Activated naive CD8-positive, alpha-beta T cell (primary cell): ENCODE measurements around the gene NUDT8.
A peak's percentile ranks its signal among the peaks of the same experiment; 100 is the strongest.

Source experiments
- H3K27ac Mint-ChIP-seq: one replicate; pipeline ENCODE4 v1.8.0; 2021; ENCODE audit warnings: mixed read lengths
- H3K27me3 Mint-ChIP-seq: one replicate; pipeline ENCODE4 v1.8.0; 2021; ENCODE audit warnings: mixed read lengths
- H3K36me3 Mint-ChIP-seq: one replicate; pipeline ENCODE4 v1.8.0; 2021; ENCODE audit warnings: mixed read lengths
- H3K4me1 Mint-ChIP-seq: one replicate; pipeline ENCODE4 v1.8.0; 2021; ENCODE audit warnings: low read depth, mixed read lengths
- H3K4me3 Mint-ChIP-seq: one replicate; pipeline ENCODE4 v1.8.0; 2021; ENCODE audit warnings: mild to moderate bottlenecking, mixed read lengths
- H3K9me3 Mint-ChIP-seq: one replicate; pipeline ENCODE4 v1.8.0; 2021; ENCODE audit warnings: low read depth, mixed read lengths

The NUDT8 gene

DNA sequence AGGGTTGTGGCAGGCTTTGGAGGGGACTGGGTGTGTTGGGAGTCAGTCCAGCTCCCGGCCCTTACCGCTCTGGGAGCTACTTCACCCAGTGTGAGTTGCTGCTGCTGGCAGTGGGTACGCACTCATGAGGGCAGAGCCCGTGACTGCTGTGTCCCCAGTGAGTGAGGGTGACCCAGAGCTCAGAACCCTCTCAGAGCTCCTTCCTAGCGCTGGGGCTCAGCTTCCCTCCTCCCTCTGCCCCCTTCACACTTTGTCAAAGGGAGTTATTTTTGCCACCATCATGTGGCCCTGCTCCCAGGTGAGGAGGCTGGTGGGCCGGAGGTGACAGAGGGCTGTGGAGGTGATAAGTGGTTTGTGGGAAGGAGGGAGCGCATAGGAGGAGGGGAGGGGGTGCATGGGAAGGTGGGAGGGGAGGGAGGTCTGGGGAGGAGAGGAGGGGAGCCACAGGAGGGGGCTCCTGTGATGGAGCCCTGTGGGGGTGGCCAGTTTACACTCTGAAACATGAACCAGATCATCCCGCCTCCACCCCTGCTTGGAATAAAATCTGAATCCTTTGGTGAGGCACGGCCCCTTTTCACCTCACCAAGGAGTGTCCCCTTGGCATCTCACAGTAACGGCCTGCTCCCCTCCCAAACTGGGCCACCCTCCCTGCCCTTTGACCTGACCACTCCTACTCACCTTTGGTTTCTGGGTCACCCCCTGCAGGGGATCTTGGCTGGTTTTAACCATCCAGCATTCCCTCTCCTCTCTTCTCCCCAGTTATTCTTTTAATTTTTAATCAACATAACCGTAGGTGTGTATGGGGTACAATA, 13.1 kb downstream of the NUDT8 start:
- H3K27me3 Mint-ChIP-seq: no peaks in the 10 kb centered on the region
- H3K4me3 Mint-ChIP-seq: peak overlapping the region; percentile 58
- peaks cover 24% of the 10 kb centered on the region for H3K4me1 Mint-ChIP-seq
- no peaks in the 10 kb centered on the region for H3K36me3 Mint-ChIP-seq
- peak overlapping the region; percentile 61 for H3K27ac Mint-ChIP-seq
- H3K9me3 Mint-ChIP-seq: no peaks in the 10 kb centered on the region

DNA sequence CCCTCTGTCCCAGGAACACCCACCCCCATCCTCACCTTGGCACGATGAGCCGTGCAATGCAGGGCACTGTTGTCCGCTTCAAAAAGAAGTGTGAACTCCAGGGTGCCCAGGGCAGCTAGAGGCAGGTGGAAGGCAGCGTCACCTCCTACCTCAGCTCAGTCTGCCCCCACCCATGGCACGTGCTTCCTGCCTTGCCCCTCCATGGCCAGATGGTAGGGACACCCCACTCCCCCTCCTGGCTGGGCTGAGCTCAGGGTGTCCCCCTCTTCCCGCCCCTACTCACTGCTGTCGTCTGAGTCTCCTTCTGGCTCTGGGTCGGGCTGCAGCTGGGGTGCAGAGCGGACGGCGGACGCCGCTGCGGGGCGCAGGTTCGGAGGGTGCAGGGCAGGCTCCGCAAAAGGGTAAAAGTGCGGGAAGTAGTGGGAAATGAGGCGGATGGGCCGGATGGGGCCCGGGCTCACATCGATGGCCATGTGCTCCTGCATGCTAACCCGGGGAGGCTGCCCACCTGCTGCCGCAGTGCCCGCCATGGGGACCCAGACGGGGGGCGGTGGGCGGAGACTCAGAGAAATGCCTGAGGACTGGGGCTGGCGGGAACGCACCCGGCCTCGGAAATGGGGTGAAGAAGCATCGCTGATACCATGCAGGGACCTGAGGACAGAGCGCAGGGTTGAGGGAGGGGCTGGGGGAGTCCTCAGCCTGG, 13.9 kb downstream of the NUDT8 start:
- no peaks in the 10 kb centered on the region for H3K9me3 Mint-ChIP-seq
- no peaks in the 10 kb centered on the region for H3K36me3 Mint-ChIP-seq
- no peaks in the 10 kb centered on the region for H3K27me3 Mint-ChIP-seq
- H3K27ac Mint-ChIP-seq: peak overlapping the region; percentile 97
- peak overlapping the region; percentile 58 for H3K4me3 Mint-ChIP-seq
- peaks cover 24% of the 10 kb centered on the region for H3K4me1 Mint-ChIP-seq

DNA sequence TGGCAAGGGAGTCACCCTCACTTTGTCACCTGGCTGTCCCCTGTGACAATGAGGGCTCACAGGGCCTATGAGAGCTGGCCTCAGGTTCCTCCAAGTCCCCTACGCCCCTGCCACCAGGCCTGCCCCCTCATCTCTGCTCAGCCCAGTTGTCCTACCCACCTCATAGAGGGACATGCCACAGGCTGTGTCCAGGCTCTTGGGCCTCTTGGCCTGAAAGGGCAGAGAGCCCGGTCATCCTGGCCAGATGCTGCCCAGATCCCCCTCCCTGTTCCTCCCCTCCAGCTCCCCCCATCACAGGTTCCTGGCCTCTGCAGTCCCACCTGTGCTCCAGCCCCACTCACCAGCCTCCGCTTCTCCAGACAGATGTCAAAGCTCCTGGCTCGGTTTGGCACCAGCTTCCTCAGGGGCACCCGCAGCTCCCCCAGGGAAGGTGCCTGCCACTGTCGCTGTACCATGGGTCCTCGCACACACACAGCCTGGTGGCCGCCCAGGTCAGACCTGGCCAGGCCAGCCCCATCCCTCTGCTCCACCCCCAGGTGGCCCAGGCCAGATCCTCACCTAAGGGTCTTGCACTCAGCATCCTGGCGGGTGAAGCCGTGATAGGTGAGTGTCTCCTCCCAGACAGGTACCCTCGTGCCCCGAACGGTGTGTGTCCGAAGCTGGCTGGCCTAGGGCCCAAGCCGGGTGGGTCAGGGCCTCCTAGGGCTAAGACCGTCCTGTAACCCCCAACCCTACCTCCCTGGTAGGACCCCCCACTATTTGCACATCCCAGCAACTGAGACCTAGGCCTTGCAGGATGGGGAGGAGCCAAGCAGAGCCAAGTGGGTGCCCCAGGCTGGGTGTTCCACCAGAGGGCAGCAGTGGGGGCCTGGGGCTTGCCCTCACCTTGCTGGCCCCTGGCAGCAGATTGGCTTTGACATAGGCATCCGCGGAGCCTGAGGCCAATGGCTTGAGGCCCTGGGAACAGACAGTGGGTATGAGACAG, 14.7 kb downstream of the NUDT8 start:
- H3K27ac Mint-ChIP-seq: peak overlapping the region; percentile 97
- H3K9me3 Mint-ChIP-seq: no peaks in the 10 kb centered on the region
- H3K36me3 Mint-ChIP-seq: no peaks in the 10 kb centered on the region
- peaks cover 24% of the 10 kb centered on the region for H3K4me1 Mint-ChIP-seq
- H3K27me3 Mint-ChIP-seq: no peaks in the 10 kb centered on the region
- H3K4me3 Mint-ChIP-seq: peak overlapping the region; percentile 79

DNA sequence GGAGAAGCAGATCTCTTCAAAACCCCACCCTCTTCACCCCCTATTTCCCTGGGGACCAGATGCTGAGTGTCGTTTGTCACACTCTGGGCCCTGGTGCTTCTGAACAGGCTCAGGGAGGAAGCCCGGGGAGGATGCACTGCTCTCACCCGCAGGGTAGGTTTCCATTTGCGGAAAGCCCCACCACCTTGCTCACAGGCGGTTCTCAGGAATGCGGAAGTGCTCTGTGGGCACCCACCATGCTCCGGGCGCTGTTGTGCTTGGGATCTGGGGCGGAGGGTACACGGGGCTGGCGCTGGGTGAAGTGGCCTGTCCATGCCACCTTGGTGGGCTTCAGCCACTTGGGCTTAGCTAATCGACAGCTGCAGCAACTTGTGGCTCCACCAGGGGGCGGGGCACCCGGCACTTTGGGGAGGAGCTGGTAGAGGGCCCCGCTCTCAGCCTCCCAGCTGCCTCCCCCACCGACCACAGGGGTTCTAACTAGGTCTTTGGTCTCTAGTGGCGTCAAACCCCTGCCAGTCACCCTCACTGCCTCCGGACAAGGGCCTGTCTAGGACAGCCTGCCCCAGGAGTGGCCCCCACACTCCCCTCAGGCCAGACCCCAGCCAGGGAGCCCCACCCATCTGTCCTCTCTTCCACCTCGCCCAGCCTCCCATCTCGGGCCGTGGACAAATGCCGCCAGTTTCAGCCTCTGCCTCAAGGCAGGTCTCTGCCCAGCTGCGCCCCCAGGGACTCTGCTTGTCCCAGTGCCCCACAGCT, 15.6 kb downstream of the NUDT8 start:
- peaks cover 24% of the 10 kb centered on the region for H3K4me1 Mint-ChIP-seq
- H3K4me3 Mint-ChIP-seq: peak overlapping the region; percentile 79
- H3K27ac Mint-ChIP-seq: peak overlapping the region; percentile 97
- no peaks in the 10 kb centered on the region for H3K9me3 Mint-ChIP-seq
- no peaks in the 10 kb centered on the region for H3K36me3 Mint-ChIP-seq
- H3K27me3 Mint-ChIP-seq: no peaks in the 10 kb centered on the region

GRCh38 chr11:67613313-67613959, 16.3 kb downstream of the NUDT8 start:
- no peaks in the 10 kb centered on the region for H3K9me3 Mint-ChIP-seq
- H3K4me1 Mint-ChIP-seq: peaks cover 28% of the 10 kb centered on the region
- H3K36me3 Mint-ChIP-seq: no peaks in the 10 kb centered on the region
- peak overlapping the region; percentile 97 for H3K27ac Mint-ChIP-seq
- H3K27me3 Mint-ChIP-seq: no peaks in the 10 kb centered on the region
- peak overlapping the region; percentile 79 for H3K4me3 Mint-ChIP-seq

DNA sequence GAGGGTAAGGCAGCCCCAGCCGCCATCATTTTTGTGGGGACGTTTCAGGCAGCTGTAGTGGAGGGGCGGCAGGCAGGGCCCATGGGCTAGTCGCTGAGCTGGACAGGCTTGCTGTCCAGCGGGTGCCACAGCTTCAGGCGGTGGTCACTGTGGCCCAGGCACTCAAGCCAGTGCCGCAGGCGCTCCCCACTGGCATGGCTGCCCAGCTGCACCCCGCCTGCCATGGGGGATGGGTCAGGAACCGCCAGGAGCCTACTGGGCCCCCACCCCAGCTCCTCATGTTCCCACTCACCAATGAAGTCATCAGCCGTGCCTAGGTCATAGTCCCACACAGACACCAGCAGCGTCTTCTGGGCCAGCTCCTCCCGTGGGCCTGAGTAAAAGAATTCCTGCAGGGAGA, 17.0 kb downstream of the NUDT8 start:
- no peaks in the 10 kb centered on the region for H3K36me3 Mint-ChIP-seq
- H3K27ac Mint-ChIP-seq: peak overlapping the region; percentile 97
- no peak overlapping the region for H3K4me3 Mint-ChIP-seq
- no peaks in the 10 kb centered on the region for H3K27me3 Mint-ChIP-seq
- H3K4me1 Mint-ChIP-seq: peaks cover 34% of the 10 kb centered on the region
- H3K9me3 Mint-ChIP-seq: no peaks in the 10 kb centered on the region

DNA sequence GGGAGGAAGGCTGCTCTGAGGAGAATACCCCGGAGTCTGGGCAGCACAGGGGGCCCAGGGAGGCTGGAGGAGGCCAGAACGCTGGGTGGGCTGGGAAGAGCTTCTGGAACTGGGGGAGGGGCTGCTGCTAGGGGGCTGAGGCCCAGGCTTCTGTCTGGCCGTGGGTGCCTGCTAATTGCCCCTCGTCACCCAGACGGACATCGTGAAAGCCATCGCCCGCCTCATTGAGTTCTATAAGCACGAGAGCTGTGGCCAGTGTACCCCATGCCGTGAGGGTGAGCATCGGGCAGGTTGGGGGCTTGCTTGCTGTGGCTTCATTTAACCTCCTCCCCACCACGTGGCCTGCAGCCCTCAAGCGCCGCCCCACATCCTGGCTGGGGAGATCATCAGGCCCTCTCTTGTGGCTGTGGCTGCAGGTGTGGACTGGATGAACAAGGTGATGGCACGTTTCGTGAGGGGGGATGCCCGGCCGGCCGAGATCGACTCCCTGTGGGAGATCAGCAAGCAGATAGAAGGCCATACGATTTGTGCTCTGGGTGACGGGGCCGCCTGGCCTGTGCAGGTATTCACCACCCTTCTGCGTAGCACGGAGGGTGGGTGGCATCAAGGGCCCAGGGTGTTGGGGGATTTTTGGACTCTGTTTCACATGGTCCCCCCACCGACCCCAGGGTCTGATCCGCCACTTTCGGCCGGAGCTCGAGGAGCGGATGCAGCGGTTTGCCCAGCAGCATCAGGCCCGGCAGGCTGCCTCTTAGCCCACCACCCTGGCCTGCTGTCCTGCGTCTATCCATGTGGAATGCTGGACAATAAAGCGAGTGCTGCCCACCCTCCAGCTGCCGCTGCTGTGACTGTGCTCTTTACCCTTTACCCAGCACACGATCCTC, 17.8 kb downstream of the NUDT8 start:
- Mint-ChIP-seq H3K4me1 (peaks cover 35% of the 10 kb centered on the region), H3K27me3 (no peaks in the 10 kb centered on the region), H3K9me3 (no peaks in the 10 kb centered on the region), H3K36me3 (no peaks in the 10 kb centered on the region), H3K4me3 (no peak overlapping the region), H3K27ac (peak overlapping the region; percentile 16)

DNA sequence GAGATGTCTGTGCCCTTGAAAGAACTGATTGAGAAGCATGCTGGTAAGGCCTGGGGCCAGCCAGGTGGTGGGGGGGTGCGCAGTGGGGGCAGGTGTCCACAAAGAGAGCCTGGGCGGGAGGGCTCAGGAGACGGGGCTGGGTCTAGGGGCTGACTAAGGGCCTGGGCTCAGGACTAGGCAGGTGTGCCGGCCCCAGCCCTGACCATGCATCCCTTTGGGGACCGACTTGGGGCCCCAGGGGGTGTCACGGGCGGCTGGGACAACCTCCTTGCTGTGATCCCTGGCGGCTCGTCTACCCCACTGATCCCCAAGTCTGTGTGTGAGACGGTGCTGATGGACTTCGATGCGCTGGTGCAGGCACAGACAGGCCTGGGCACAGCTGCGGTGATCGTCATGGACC, 18.6 kb downstream of the NUDT8 start:
- H3K27me3 Mint-ChIP-seq: no peaks in the 10 kb centered on the region
- H3K9me3 Mint-ChIP-seq: no peaks in the 10 kb centered on the region
- no peak overlapping the region for H3K27ac Mint-ChIP-seq
- no peak overlapping the region for H3K4me3 Mint-ChIP-seq
- H3K36me3 Mint-ChIP-seq: no peaks in the 10 kb centered on the region
- H3K4me1 Mint-ChIP-seq: peaks cover 36% of the 10 kb centered on the region

- H3K27ac Mint-ChIP-seq: peak overlapping the region; percentile 22
Measured at GRCh38 chr11:67610302-67610868, 19.4 kb downstream of the NUDT8 start.

GRCh38 chr11:67609316-67609715, 20.4 kb downstream of the NUDT8 start:
- Mint-ChIP-seq H3K27me3 (no peaks in the 10 kb centered on the region), H3K4me1 (peaks cover 32% of the 10 kb centered on the region), H3K27ac (no peak overlapping the region), H3K9me3 (no peaks in the 10 kb centered on the region), H3K36me3 (no peaks in the 10 kb centered on the region), H3K4me3 (peak overlapping the region; percentile 35)

More at GRCh38 chr11:67610302-67610868, 19.4 kb downstream of the NUDT8 start:
- H3K9me3 Mint-ChIP-seq: no peaks in the 10 kb centered on the region
- no peak overlapping the region for H3K4me3 Mint-ChIP-seq
- H3K36me3 Mint-ChIP-seq: no peaks in the 10 kb centered on the region
- H3K27me3 Mint-ChIP-seq: no peaks in the 10 kb centered on the region
- peaks cover 40% of the 10 kb centered on the region for H3K4me1 Mint-ChIP-seq

DNA sequence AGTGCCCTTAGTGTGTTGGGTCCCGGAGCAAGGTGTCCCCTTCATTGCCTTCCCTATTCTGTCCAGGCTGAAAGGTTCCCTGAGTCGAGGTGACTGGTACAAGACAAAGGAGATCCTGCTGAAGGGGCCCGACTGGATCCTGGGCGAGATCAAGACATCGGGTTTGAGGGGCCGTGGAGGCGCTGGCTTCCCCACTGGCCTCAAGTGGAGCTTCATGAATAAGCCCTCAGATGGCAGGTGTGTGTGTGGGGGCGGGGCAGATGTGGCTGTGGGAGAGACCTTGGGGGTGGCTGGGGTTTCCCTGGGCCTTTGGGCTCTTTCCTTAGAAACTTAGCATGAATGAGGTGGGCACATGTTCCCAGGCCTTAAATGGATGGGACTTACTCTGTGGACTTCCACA, 21.3 kb downstream of the NUDT8 start:
- H3K36me3 Mint-ChIP-seq: no peaks in the 10 kb centered on the region
- peak overlapping the region; percentile 61 for H3K27ac Mint-ChIP-seq
- no peaks in the 10 kb centered on the region for H3K27me3 Mint-ChIP-seq

GRCh38 chr11:67607507-67607906, 22.2 kb downstream of the NUDT8 start:
- Mint-ChIP-seq H3K4me3 (peak overlapping the region; percentile 94), H3K36me3 (no peaks in the 10 kb centered on the region), H3K9me3 (no peaks in the 10 kb centered on the region), H3K4me1 (peaks cover 18% of the 10 kb centered on the region), H3K27ac (peak overlapping the region; percentile 85), H3K27me3 (peaks cover 5% of the 10 kb centered on the region)

More for the DNA sequence above, 21.3 kb downstream of the NUDT8 start:
- no peaks in the 10 kb centered on the region for H3K9me3 Mint-ChIP-seq
- peak overlapping the region; percentile 94 for H3K4me3 Mint-ChIP-seq
- peaks cover 24% of the 10 kb centered on the region for H3K4me1 Mint-ChIP-seq
